ENCODE data around the gene LMNTD1. TPM values are rescaled to one million over a fixed set of nuclear protein-coding genes. Genes with fewer than 3 reads are reported as not detected.

Gene LMNTD1
- total RNA-seq, 1 experiment from 2014 or later: not detected

DNA sequence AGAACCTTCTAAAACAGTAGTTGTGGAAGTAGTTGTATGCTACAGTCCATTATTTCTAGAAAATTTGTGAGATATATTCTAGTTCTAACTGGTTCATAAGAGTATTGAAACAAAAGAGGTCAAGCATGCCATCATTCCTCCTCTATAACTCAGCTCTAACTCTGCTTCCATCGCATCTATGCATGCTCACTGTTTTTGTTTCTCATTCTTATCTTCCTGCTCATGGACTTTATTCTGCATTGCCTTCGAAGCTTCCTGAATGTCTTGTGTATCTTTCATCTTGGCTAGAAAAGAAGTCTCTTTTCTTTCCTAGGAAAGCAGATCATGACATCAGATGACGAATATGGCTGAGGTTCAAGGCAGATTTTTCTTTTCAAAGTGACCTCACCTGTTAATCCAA is 402 bp downstream of the LMNTD1 start:
- no peak overlapping the region for H3K4me3 Mint-ChIP-seq
- ChIA-PET CTCF (no interaction called here), POLR2A (no interaction called here)
- no peak for DNase-seq (ENCODE audit: low spot score)
- H3K27ac Mint-ChIP-seq: no peak overlapping the region
- H3K4me1 Mint-ChIP-seq: no peaks in the 10 kb centered on the region
- TF ChIP-seq FOXJ3 (CRISPR knock-in tag; IDR thresholded peaks at IDR 0.05; ENCODE audit: borderline replicate concordance) (no peak), MLX (CRISPR knock-in tag; IDR thresholded peaks at IDR 0.05) (no peak), GABPB1 (CRISPR knock-in tag; IDR thresholded peaks at IDR 0.05) (no peak), RORB (CRISPR knock-in tag; IDR thresholded peaks at IDR 0.05) (no peak), SOX15 (CRISPR knock-in tag; IDR thresholded peaks at IDR 0.05) (no peak), ZNF317 (CRISPR knock-in tag; IDR thresholded peaks at IDR 0.05; ENCODE audit: borderline replicate concordance, low read depth) (no peak), NR1H2 (CRISPR knock-in tag; IDR thresholded peaks at IDR 0.05) (no peak), ZNF396 (CRISPR knock-in tag; IDR thresholded peaks at IDR 0.05; ENCODE audit: borderline replicate concordance) (no peak)
- TF ChIP-seq, protein P1, sequence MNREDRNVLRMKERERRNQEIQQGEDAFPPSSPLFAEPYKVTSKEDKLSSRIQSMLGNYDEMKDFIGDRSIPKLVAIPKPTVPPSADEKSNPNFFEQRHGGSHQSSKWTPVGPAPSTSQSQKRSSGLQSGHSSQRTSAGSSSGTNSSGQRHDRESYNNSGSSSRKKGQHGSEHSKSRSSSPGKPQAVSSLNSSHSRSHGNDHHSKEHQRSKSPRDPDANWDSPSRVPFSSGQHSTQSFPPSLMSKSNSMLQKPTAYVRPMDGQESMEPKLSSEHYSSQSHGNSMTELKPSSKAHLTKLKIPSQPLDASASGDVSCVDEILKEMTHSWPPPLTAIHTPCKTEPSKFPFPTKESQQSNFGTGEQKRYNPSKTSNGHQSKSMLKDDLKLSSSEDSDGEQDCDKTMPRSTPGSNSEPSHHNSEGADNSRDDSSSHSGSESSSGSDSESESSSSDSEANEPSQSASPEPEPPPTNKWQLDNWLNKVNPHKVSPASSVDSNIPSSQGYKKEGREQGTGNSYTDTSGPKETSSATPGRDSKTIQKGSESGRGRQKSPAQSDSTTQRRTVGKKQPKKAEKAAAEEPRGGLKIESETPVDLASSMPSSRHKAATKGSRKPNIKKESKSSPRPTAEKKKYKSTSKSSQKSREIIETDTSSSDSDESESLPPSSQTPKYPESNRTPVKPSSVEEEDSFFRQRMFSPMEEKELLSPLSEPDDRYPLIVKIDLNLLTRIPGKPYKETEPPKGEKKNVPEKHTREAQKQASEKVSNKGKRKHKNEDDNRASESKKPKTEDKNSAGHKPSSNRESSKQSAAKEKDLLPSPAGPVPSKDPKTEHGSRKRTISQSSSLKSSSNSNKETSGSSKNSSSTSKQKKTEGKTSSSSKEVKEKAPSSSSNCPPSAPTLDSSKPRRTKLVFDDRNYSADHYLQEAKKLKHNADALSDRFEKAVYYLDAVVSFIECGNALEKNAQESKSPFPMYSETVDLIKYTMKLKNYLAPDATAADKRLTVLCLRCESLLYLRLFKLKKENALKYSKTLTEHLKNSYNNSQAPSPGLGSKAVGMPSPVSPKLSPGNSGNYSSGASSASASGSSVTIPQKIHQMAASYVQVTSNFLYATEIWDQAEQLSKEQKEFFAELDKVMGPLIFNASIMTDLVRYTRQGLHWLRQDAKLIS (CRISPR knock-in tag; IDR thresholded peaks at IDR 0.05; ENCODE audit: borderline replicate concordance): no peak
- no peak for ATAC-seq
- H3K27me3 Mint-ChIP-seq (ENCODE audit: low read depth): no peaks in the 10 kb centered on the region
- H3K36me3 Mint-ChIP-seq: no peaks in the 10 kb centered on the region
- H3K9me3 Mint-ChIP-seq: no peaks in the 10 kb centered on the region

- Mint-ChIP-seq H3K4me1 (no peaks in the 10 kb centered on the region), H3K27ac (no peak overlapping the region), H3K9me3 (no peaks in the 10 kb centered on the region), H3K27me3 (ENCODE audit: low read depth) (no peaks in the 10 kb centered on the region), H3K36me3 (no peaks in the 10 kb centered on the region), H3K4me3 (no peak overlapping the region)
- ChIA-PET CTCF (no interaction called here), POLR2A (no interaction called here)
- no peak for DNase-seq (ENCODE audit: low spot score)
- TF ChIP-seq SP1 (CRISPR knock-in tag; conservative IDR thresholded peaks at IDR 0.05): no peak
- no peak for ATAC-seq
These were observed 2.9 kb downstream of the LMNTD1 start for GRCh38 chr12:25550186-25550585.

GRCh38 chr12:25549120-25549519 is 4.0 kb downstream of the LMNTD1 start:
- Mint-ChIP-seq H3K4me3 (no peak overlapping the region), H3K27me3 (ENCODE audit: low read depth) (no peaks in the 10 kb centered on the region), H3K27ac (no peak overlapping the region), H3K36me3 (no peaks in the 10 kb centered on the region), H3K9me3 (no peaks in the 10 kb centered on the region), H3K4me1 (no peaks in the 10 kb centered on the region)
- CTCF ChIA-PET: no interaction called here
- no peak for TF ChIP-seq JUN (CRISPR knock-in tag; IDR thresholded peaks at IDR 0.05)
- TF ChIP-seq, protein P2, sequence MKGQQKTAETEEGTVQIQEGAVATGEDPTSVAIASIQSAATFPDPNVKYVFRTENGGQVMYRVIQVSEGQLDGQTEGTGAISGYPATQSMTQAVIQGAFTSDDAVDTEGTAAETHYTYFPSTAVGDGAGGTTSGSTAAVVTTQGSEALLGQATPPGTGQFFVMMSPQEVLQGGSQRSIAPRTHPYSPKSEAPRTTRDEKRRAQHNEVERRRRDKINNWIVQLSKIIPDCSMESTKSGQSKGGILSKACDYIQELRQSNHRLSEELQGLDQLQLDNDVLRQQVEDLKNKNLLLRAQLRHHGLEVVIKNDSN (CRISPR knock-in tag; IDR thresholded peaks at IDR 0.05): no peak
- TF ChIP-seq MYBL2 (CRISPR knock-in tag; IDR thresholded peaks at IDR 0.05): no peak
- TF ChIP-seq GRHL2 (CRISPR knock-in tag; IDR thresholded peaks at IDR 0.05; ENCODE audit: insufficient replicate concordance, severe bottlenecking): no peak
- TF ChIP-seq NFE2L1 (CRISPR knock-in tag; IDR thresholded peaks at IDR 0.05): no peak
- TF ChIP-seq SOX15 (CRISPR knock-in tag; IDR thresholded peaks at IDR 0.05): no peak
- no peak for TF ChIP-seq E2F1 (CRISPR knock-in tag; IDR thresholded peaks at IDR 0.05)
- TF ChIP-seq SP1 (CRISPR knock-in tag; conservative IDR thresholded peaks at IDR 0.05): no peak
- no peak for TF ChIP-seq IRF1 (CRISPR knock-in tag; IDR thresholded peaks at IDR 0.05)
- TF ChIP-seq, protein P3, sequence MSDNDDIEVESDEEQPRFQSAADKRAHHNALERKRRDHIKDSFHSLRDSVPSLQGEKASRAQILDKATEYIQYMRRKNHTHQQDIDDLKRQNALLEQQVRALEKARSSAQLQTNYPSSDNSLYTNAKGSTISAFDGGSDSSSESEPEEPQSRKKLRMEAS (CRISPR knock-in tag; IDR thresholded peaks at IDR 0.05): no peak
- no peak for TF ChIP-seq TEAD1 (CRISPR knock-in tag; IDR thresholded peaks at IDR 0.05)
- TF ChIP-seq, protein P1 (CRISPR knock-in tag; IDR thresholded peaks at IDR 0.05; ENCODE audit: borderline replicate concordance): no peak
- TF ChIP-seq ETV6 (CRISPR knock-in tag; IDR thresholded peaks at IDR 0.05): no peak
- no peak for TF ChIP-seq NFATC4 (CRISPR knock-in tag; IDR thresholded peaks at IDR 0.05)
- no peak for TF ChIP-seq CREB1 (CRISPR knock-in tag; IDR thresholded peaks at IDR 0.05)
- DNase-seq (ENCODE audit: low spot score) (no peak), ATAC-seq (no peak)
- POLR2A ChIA-PET: no interaction called here

Data from WTC11 (cell line).